ENCODE data around the gene ATP2B3. TPM values are rescaled to one million over a fixed set of nuclear protein-coding genes. Genes with fewer than 3 reads are reported as not detected.

ATP2B3 gene
- total RNA-seq, 1 donor from 2014 or later, result 0.25 TPM

GRCh38 chrX:153561337-153561736 lies 43.9 kb downstream of the ATP2B3 start:
- no peaks in the 10 kb centered on the region for H3K9me3 ChIP-seq
- no peaks in the 10 kb centered on the region for H3K36me3 ChIP-seq
- H3K4me3 ChIP-seq, result no peak overlapping the region
- TF ChIP-seq POLR2A (IDR thresholded peaks at IDR 0.05), result no peak
- TF ChIP-seq POLR2AphosphoS5 (IDR thresholded peaks at IDR 0.05; ENCODE audit: insufficient read depth in 1 of 2, low read depth in 1 of 2), result no peak
- TF ChIP-seq CTCF (IDR thresholded peaks at IDR 0.05), result no peak
- H3K4me1 ChIP-seq, result no peaks in the 10 kb centered on the region
- no peak for DNase-seq (ENCODE audit: extremely low spot score in 2 of 2)
- intact Hi-C loops (cut with DNase I), result no loop called here
- H3K27ac ChIP-seq, result no peak overlapping the region
- no peaks in the 10 kb centered on the region for H3K27me3 ChIP-seq

GRCh38 chrX:153562546-153562945 lies 45.1 kb downstream of the ATP2B3 start:
- no peak for TF ChIP-seq POLR2A (IDR thresholded peaks at IDR 0.05)
- no peak for TF ChIP-seq CTCF (IDR thresholded peaks at IDR 0.05)
- no peak for TF ChIP-seq POLR2AphosphoS5 (IDR thresholded peaks at IDR 0.05; ENCODE audit: insufficient read depth in 1 of 2, low read depth in 1 of 2)
- H3K27me3 ChIP-seq, result no peaks in the 10 kb centered on the region
- no peaks in the 10 kb centered on the region for H3K9me3 ChIP-seq
- H3K27ac ChIP-seq, result no peak overlapping the region
- no peak for DNase-seq (ENCODE audit: extremely low spot score in 2 of 2)
- intact Hi-C loops (cut with DNase I), result no loop called here
- H3K4me3 ChIP-seq, result no peak overlapping the region
- no peaks in the 10 kb centered on the region for H3K4me1 ChIP-seq
- no peaks in the 10 kb centered on the region for H3K36me3 ChIP-seq

- no peak for DNase-seq (ENCODE audit: extremely low spot score in 2 of 2)
- no peaks in the 10 kb centered on the region for H3K9me3 ChIP-seq
- H3K27ac ChIP-seq, result no peak overlapping the region
- intact Hi-C loops (cut with DNase I), result no loop called here
- no peaks in the 10 kb centered on the region for H3K27me3 ChIP-seq
- no peak for TF ChIP-seq CTCF (IDR thresholded peaks at IDR 0.05)
- no peak for TF ChIP-seq POLR2A (IDR thresholded peaks at IDR 0.05)
- TF ChIP-seq POLR2AphosphoS5 (IDR thresholded peaks at IDR 0.05; ENCODE audit: insufficient read depth in 1 of 2, low read depth in 1 of 2), result no peak
- H3K4me1 ChIP-seq, result no peaks in the 10 kb centered on the region
- H3K36me3 ChIP-seq, result no peaks in the 10 kb centered on the region
- H3K4me3 ChIP-seq, result no peak overlapping the region
Measured at GRCh38 chrX:153564047-153564606, 46.7 kb downstream of the ATP2B3 start.

GRCh38 chrX:153565996-153566580 lies 48.6 kb downstream of the ATP2B3 start:
- H3K4me1 ChIP-seq, result no peaks in the 10 kb centered on the region
- H3K36me3 ChIP-seq, result no peaks in the 10 kb centered on the region
- intact Hi-C loops (cut with DNase I), result no loop called here
- H3K9me3 ChIP-seq, result no peaks in the 10 kb centered on the region
- H3K27ac ChIP-seq, result no peak overlapping the region
- H3K27me3 ChIP-seq, result no peaks in the 10 kb centered on the region
- TF ChIP-seq CTCF (IDR thresholded peaks at IDR 0.05), result no peak
- no peak for TF ChIP-seq POLR2AphosphoS5 (IDR thresholded peaks at IDR 0.05; ENCODE audit: insufficient read depth in 1 of 2, low read depth in 1 of 2)
- no peak for TF ChIP-seq POLR2A (IDR thresholded peaks at IDR 0.05)
- no peak overlapping the region for H3K4me3 ChIP-seq
- DNase-seq (ENCODE audit: extremely low spot score in 2 of 2), result no peak

GRCh38 chrX:153568451-153569011 lies 51.1 kb downstream of the ATP2B3 start:
- TF ChIP-seq CTCF (IDR thresholded peaks at IDR 0.05) (no peak), POLR2A (IDR thresholded peaks at IDR 0.05) (no peak), POLR2AphosphoS5 (IDR thresholded peaks at IDR 0.05; ENCODE audit: insufficient read depth in 1 of 2, low read depth in 1 of 2) (no peak)
- no peak for DNase-seq (ENCODE audit: extremely low spot score in 2 of 2)
- intact Hi-C loops (cut with DNase I), result no loop called here
- H3K4me3 ChIP-seq, result no peak overlapping the region
- H3K27ac ChIP-seq, result no peak overlapping the region
- H3K36me3 ChIP-seq, result no peaks in the 10 kb centered on the region
- no peaks in the 10 kb centered on the region for H3K4me1 ChIP-seq
- no peaks in the 10 kb centered on the region for H3K9me3 ChIP-seq
- H3K27me3 ChIP-seq, result no peaks in the 10 kb centered on the region
